ENCODE data around the gene ADAMTS14.

ADAMTS14 gene

DNA sequence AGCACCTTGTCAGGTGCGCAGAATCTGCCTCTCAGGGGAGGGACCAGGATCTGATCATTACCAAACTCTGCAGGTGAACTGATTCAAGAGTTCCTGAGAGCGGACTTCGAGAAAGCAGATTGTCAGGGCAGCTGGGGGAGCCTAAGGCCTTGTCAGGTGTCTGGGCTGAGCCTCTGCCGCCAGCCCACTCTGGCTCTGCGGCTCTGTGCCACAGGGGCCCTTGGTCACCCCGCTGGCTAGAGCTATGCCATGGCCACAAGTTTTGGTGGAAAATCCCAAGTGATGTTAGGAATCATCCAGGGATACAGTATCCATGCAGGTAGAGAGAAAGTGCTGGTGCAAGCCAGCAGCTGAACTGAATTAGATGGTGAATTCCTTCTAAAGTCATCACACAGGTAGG is 4.2 kb downstream of the ADAMTS14 start:
- DNase-seq, result no peak

DNA sequence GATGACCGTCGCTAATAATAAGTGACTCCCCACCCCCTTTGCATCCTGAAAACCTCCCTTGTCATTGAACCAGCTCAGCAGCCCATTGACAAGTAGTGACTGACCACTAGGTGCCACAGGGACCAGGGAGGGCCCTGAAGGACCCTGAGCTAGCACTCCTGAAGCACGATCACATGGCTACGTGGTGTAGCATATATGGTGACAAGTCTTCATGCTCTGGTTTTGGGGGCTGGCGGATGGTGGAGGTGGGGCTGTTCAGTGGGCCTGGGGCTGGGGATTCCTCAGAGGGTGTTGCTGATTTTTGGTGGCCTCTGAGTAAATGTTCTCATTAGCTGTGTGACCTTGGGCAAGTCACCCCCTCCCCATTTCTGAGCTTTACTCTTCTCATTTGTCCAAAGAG is 4.7 kb downstream of the ADAMTS14 start:
- DNase-seq, result no peak

DNA sequence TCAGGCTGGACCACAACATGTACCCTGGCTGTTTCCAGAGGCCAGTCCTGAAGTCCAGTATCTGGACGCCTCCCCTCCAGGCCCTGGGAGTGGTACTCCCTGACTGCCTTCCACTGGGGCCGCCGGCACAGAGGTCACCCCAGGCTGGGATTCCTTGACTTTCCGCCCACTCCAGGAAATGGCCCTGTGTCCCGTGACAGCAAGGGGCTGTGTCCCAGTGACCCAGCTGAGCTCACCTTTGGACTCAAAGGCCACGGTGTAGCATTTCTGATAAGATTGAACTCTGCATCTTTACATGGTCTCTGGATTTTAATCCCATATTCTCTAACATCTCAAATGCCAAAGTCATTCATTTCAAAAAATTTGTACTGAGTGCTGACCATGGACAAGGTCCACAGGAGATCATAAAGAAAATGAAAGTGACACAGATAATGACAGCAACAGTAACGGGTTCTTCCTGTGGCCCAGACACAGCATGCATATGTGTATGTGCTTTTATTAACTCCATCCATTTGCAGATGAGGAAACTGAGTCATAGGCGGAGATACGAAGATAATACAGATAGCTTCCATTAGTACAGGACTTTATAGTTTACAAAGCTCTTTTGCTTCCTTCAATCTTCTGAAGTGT is 5.4 kb downstream of the ADAMTS14 start:
- DNase-seq, result no peak

DNA sequence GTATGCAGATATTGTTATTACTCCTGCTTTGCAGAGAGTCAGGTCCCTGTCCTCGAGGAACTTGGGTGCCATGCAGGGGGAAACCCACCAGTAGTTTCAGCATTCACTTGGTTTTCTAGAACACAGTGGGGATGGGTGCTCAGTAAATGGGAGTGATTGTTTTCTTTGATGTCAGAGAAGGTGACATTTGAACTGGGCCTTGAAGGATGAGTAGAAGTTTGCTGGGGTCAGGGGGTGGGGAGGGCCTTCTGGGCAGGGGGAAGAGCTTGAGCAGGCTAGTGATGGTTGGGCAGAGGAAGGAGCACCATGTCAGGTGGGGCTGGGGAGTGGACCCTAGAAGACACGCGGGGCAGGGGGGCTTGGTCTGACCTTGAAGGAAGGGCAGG is 5.9 kb downstream of the ADAMTS14 start:
- DNase-seq, result no peak

DNA sequence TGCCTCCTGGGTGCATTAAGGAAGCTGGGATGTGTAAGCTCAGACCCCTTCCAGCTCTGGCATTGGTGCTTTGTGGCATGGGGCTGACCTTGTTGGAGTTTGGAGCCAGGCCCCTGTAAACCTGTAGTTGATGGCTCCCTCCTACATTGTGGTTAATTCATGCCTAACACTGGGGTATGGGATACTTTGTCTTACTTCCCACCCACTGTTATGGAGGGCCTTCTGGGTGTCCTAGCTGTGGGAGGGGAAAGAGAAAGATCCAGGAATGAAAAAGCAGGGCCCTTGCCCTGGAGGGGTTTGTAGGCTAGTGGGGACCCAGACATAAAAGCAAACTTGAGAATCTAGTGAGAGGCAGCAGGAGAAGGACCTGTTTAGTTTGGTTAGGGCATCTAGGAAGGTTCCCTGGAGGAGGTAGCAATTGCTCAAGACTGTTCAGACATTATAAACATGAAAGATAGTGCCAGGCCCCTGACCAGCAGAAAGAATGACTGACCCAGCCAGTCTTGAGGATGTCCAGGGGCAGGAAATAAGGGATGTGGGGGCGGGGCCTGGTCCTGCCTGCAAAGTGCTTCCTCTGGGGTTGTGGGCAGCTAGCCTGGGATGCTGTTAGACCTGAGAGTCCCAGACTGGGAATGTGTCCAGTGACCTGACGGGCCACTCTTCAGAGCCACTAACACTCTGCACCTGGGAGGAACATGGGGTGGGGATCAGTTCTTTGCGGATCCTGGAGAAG is 6.6 kb downstream of the ADAMTS14 start:
- DNase-seq, result no peak

DNA sequence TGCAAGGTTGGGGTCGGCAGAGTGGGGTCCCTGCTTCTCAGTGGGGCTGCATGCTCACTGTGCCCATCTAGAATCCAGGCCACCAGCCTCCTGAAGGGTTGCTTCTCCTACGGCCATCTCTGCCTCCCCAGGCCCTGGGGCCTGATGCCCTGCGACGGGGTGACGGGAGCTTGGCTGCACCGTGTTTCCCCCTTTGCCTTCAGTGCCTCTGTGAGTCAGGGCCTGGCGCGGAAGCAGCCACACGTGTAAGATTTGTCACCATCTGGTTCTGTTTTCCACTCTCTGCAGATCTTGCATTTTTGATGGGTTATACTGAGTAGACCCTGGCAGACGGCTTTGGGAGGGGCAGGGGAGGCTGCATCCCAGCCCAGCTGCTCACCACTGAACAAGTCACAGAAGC is 7.2 kb downstream of the ADAMTS14 start:
- no peak for DNase-seq

DNA sequence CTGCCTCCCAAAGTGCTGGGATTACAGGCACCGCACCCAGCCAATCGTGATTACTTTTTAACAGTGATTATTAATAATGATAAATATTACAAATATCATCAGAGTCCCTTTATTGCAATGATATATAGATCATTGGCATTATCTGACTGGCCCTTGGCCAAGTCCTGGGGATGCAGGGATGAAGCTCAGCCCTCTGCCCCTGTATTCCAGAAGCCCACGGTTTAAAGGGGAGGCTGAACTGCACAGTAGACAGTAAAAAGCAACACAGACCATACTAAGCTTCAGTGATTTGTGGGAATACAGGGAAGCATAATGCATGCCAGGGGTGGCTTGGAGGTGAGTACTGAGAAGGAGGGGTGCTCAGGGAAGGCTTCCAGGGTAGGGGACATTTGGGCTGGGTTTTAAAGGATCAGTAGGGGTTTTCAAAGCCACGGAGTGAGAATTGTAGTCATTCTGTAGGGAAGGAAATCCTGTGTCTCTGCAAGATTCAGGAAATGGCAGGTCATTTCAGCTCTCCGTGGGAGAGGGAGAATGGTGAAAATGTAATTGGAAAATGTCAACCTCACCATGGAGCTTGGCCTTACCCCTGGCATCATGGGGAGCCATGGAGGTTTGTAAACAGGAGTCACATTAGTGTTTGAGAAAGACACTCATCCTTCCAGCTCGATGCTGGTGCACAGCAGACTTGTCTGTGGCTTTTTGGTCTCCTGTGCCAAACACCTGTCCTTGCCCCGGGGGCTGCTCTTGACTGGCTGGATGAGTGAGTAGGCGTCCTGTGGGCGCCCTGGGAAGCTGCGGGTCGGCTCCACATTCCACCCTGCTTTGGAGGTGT is 8.8 kb downstream of the ADAMTS14 start:
- no peak for DNase-seq

DNA sequence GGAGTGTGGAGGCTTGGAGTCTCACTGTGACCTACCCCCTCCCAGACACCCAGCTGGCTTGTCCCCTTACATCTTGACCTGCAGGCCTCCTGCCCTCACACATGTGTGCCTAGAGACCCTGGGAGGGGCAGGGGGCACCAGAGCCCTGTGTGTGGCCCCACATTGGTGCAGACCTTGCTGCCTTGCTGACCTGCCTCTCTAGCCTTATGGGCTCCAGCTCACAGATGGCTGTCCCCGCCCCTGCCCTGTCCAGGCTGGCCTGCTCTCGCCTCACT is 9.4 kb downstream of the ADAMTS14 start:
- no peak for DNase-seq

DNA sequence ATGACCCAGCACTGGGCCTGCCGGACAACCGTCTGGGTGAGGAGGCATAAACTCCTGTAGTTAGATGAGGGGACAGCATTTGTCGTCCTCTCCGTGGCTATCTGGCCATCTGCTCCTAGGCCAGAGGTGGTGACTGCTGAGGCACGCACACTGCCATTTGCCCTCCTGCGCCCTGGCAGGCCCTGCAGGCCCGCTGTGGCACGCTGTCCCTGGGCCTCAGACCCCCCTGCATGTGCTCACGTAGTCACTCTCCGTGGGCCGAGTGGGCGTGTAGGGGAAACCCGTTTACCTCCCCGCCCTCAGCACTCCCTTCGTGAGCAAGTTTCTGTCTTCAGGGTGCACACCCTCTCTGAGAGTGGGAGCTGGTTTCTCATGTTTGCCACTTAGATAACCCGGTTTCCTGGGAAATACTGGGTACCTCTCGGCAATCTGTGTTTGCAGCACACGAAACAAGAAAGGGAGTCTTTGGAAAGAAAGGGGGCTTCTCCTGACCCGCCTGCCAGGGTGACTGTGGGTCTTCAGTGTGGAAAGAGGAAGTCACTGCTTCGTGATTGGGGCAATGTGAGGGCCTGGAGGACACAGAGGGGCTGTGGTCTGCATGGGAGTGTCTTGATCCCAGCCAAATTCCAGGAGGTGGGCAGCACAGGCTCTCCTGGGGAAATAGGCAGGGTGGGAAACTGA is 10.8 kb downstream of the ADAMTS14 start:
- no peak for DNase-seq

DNA sequence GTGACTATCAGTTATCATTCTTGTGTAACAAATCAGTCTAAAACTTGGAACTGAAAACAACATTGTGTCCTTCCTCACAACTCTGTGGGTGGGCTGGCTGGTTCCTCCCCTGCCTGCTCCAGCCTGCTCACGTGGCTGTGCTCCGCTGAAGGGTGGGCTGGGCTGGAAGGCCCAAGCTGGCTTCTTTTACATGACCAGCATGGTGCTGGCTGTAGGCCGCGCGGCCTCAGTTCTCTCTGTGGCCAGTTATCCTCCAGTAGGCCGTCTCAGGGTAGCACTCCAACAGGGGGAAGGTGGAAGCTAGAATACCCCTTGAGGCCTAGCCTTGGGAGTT is 11.3 kb downstream of the ADAMTS14 start:
- DNase-seq, result no peak

DNA sequence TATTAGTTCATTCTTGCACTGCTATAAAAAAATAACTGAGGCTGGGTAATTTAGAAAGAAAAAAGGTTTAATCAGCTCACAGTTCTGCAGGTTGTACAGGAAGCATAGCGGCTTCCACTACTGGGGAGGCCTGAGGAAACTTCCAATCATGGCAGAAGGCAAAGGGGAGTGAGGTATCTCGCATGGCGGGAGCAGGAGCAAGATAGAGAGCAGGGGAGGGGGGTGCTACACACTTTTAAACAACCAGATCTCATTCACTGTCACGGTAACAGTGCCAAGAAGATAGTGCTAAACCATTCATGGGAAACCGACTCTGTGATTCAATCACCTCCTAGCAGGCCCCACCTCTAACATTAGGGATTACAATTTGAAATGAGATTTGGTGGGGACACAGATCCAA is 11.6 kb downstream of the ADAMTS14 start:
- no peak for DNase-seq

DNA sequence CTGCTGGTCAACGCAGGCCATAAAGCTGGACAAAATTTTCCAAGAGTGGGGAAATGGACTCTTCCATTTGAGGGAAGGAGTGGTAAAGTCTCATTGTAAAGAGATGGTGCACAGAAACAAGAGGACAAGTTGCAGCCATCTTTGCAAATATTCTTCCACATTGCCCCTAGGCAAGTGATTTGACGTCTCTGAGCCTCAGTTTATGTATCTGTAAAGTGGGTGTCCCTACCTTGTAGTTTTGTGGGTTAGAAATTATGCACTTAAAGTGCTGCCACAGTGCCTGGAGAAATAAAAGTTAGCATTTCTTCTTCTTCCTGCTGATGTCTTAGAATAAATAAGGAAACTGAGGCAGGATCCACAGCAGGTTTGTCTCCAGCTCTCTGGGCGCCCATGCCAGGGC is 12.1 kb downstream of the ADAMTS14 start:
- no peak for DNase-seq

DNA sequence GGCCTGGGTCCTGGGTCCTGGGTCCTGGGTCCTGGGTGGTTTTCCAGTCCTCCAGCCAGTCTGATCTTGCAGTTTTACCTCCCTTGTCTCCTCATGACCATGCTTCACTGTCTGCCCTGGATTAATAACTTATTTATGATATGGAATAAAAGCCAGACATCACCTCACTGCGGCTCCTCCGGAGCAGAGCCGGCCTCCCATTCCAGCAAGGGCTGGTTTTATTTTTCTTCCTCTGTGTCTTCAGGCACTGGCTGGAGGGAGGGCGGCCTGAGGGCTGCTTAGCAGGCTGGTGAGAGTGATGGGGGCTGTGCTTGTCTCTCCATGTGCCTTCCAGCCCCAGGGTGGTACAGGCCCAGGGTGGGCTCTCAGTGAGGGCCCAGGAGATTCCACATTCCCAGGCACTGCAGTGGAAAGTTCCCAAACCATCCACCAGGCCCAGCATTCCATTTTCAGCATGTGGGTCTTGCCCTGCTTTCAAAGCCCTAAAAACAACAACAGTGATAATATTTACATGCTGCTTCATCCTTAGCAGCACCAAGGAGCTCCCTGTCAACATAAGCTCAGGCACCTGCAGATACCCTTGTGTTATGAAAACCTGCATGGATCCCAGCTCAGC is 12.6 kb downstream of the ADAMTS14 start:
- no peak for DNase-seq

DNA sequence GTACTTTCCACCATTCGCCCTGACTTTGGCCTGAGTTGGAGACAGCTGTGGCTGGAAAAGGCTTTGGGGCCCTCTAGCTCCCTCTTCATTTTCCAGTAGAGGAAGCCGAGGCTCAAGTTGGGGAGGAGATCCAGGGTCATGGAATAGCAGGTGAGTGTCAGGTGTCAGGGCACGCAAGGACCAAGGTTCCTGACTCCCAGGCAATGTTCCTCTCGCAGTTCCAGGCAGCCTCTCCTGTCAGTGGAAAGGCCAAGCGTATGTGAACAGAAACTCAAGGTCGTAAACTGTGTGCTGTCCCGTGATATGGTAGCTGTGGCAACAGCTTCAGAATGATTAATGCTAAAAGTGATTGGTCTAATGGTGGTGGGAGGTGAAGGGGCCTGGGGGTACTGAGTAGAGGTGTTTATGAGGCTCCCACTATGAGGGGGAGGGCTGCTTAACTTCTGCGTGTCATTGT is 13.2 kb downstream of the ADAMTS14 start:
- no peak for DNase-seq

DNA sequence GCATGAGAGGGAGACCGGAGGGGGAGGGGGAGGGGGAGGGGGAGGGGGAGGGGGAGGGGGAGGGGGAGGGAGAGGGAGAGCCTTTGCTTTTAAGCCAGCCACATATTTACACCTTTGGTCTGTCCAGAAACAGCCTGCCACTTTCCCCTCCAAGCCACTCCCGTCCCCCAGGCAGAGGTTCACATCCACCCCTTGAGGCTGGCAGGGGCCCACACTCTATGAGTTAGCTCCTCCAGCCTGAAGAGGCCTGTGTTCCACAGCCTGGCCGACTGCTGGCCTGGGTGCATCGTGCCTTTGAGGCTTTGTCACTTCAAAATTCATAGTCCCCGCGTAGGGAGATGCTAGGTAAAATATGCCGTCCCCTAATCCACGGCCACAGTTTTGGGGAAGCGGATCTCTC is 16.5 kb downstream of the ADAMTS14 start:
- DNase-seq, result no peak

DNA sequence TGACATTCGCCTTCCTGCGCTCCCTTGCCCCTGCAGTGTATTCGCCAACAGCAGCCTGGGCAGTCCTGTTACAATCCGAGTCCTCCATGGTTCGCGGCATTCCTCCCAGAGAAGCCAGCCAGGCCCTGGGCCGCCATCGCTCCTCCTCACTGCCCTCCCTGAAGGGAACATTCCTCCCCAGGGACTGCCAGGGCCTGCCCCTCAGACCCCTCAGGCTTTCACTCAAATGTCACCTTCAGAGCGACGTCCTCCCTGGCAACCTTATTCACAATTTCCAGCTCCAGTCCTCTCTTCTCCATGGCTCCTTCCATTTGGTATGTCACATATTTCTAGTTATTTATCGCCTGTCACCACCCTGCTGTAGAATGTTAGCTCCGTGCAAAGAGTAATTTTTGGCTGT is 17.4 kb downstream of the ADAMTS14 start:
- DNase-seq, result no peak

DNA sequence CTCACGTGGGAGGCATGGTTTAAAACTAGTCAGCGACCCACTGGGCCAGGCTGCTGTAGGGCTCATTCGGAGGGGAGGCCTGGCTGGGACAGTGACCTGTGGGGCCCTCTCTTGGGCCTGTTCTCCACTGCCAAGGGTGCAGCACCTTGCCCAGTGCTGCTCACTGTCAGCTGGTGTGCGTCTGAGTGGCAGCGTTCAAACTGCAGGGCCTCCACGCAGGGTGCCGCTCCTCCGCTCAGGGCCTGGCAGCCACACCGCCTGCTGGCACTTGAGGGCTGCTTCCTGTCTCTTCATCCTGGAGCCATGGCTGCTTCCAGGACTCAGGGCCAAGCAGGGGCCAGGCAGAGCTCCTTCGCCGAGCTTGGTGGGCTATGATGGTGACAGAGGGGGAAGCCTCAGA is 18.3 kb downstream of the ADAMTS14 start:
- no peak for DNase-seq

DNA sequence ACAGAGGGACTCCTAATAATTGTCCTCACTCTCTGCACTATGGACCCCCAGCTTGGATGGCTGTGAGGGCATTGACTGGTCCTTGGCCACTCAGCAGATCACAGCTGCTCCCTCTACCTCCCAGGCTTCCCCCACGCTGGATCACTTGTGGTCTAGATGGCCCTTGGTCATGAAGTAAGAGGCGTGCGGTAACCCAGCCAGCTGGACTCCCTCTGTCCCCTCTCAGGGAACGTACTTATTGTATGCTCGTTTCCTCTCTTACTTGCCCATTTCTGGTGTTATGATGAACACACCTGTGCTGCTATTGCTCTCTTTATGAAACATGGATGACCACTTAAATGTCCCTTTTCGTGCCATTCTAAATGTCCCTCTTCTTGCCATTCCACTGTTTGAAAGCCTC is 19.3 kb downstream of the ADAMTS14 start:
- no peak for DNase-seq

DNA sequence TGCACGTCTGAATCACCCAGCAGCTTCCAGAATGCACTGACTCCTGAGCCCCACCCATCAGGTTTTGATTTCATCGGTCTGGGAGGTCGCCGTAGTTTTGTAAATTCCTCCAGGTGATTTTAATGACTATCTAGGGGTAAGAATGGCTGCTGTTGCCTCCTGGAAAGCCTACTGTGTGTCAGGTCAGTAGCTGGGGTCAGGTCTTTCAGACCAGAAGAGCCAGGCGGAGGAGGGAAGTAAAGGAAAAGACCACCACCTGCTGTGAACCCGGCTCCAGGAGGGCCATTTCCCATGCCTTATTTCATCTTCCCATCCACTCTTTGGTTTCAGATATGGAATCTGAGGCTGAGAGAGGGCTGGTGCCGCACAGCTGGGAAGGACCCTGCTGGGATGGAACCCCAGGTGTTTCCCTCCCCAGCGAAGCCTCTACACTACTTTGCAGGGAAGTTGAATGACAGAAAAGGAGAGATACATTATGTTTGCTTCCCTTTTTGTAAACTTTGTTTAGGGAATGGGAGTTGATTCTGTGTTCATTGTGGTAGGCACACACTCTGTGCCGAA is 19.8 kb downstream of the ADAMTS14 start:
- DNase-seq, result no peak

DNA sequence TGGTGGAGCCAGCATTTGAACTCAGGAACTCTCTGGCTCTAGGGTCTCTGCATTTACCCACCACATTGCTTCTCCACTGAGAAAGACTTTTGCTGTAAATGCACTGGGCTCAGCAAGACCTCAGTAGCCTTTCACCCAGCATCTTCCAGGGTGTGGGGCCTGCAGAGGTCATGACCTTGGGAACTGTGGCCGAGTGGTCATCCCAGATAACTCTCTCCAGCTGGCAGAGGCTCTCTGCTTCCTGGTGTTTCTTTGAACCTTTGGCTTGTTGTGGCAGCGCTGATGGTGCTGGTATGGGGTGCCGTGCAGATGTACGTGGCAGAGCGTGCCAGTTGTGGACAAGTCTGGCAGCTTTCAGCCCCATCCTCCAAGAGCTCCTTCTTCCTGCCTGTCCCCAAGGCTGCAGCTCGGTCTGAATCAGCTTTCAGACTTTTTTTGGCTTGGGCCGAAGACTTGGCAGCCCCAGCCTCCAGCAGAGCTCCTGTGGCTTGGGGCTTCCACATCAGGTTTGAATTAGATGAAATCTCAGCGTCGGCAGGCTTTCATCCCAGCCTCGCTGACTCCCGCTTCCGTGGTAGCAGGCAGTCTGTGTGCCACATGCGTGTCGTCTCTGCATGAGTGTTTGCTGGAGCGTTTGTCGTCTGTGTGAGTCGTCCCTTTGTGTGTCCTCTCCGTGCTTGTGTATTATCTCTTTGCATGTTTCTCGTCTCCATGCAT is 21.5 kb downstream of the ADAMTS14 start:
- no peak for DNase-seq

DNA sequence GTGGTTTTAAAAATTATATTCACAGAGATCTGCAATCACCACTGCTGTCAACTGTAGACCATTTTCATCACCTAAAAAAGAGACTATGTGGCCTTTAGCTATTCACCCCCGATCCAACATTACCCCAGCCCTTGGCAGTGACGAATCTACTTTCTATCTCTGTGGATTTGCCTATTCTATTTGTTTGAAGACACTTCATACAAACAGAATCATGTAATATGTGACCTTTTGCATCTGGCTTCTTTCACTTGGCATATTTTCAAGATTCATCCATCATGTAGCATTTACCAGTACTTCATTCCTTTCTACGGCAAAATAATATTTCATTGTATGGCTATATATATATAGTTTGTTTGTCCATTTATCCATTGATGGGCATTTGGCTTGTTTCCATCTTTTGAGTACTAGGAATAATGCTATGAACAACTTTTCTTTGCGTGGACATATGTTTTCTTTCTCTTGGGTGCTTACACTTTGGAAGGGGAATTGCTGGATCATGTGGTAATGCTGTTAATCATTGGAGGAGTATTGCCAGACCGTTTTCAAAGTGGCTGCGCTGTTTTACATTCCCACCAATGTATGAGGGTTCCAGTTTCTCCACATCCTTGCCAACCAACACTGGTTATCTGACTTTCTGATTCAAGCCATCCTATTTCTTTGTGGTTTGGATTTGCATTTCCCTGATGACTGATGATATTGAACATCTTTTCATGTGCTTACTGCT is 22.3 kb downstream of the ADAMTS14 start:
- DNase-seq, result no peak
